Panc1 (cell line): ENCODE measurements around the gene ETV4.

Experiments used
- POLR2AphosphoS5 ChIP-seq: IDR thresholded peaks from 2 replicates; pipeline ENCODE4 v1.6.1; 2012; ENCODE audit warnings: mild to moderate bottlenecking, low read depth, low read length, moderate library complexity
- SIN3A ChIP-seq: IDR thresholded peaks from 2 replicates; pipeline ENCODE4 v1.6.1; 2012; ENCODE audit warnings: low read depth, mild to moderate bottlenecking, low read length, moderate library complexity, borderline replicate concordance; ENCODE audit not compliant: insufficient read depth
- TF ChIP-seq, protein P1 (sequence below): fragments of 450-650 bp; IDR thresholded peaks from 2 replicates; pipeline ENCODE4 v1.5.1; 2017; ENCODE audit warnings: mild to moderate bottlenecking

- TF ChIP-seq, protein P1, sequence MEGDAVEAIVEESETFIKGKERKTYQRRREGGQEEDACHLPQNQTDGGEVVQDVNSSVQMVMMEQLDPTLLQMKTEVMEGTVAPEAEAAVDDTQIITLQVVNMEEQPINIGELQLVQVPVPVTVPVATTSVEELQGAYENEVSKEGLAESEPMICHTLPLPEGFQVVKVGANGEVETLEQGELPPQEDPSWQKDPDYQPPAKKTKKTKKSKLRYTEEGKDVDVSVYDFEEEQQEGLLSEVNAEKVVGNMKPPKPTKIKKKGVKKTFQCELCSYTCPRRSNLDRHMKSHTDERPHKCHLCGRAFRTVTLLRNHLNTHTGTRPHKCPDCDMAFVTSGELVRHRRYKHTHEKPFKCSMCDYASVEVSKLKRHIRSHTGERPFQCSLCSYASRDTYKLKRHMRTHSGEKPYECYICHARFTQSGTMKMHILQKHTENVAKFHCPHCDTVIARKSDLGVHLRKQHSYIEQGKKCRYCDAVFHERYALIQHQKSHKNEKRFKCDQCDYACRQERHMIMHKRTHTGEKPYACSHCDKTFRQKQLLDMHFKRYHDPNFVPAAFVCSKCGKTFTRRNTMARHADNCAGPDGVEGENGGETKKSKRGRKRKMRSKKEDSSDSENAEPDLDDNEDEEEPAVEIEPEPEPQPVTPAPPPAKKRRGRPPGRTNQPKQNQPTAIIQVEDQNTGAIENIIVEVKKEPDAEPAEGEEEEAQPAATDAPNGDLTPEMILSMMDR: no peak
- no peak for TF ChIP-seq POLR2AphosphoS5
- TF ChIP-seq SIN3A: no peak
Observed at GRCh38 chr17:43533699-43534098, 12.4 kb downstream of the ETV4 start.
